Parathyroid adenoma (tissue), 2 donors: ENCODE measurements around the gene THSD1.

Source experiments
- H2AFZ ChIP-seq: fragments of 300-600 bp; sonication (generic); one replicate; pipeline ENCODE4 v1.7.0; 2017; ENCODE audit warnings: antibody characterized with exemption, mild to moderate bottlenecking
- H3K27ac ChIP-seq: fragments of 300-600 bp; sonication (generic); one replicate; pipeline ENCODE4 v1.7.0; 2017
- H3K27me3 ChIP-seq: fragments of 300-600 bp; sonication (generic); one replicate; pipeline ENCODE4 v1.7.0; 2017; ENCODE audit warnings: low read length; ENCODE audit not compliant: control insufficient read depth, insufficient read depth
- H3K36me3 ChIP-seq: fragments of 300-600 bp; sonication (generic); one replicate; pipeline ENCODE4 v1.7.0; 2017; ENCODE audit warnings: low read length; ENCODE audit not compliant: control insufficient read depth, insufficient read depth
- H3K4me1 ChIP-seq: fragments of 300-600 bp; sonication (generic); one replicate; pipeline ENCODE4 v1.7.0; 2017; ENCODE audit warnings: control low read depth
- H3K4me2 ChIP-seq: fragments of 300-600 bp; sonication (generic); one replicate; pipeline ENCODE4 v1.7.0; 2017; ENCODE audit warnings: low read length
- H3K4me3 ChIP-seq: fragments of 300-600 bp; sonication (generic); one replicate; pipeline ENCODE4 v1.7.0; 2017; ENCODE audit warnings: low read depth, low read length
- H3K79me2 ChIP-seq: fragments of 300-600 bp; sonication (generic); one replicate; pipeline ENCODE4 v1.7.0; 2017; ENCODE audit warnings: control low read depth
- H3K9ac ChIP-seq: fragments of 300-600 bp; sonication (generic); one replicate; pipeline ENCODE4 v1.7.0; 2017; ENCODE audit warnings: mild to moderate bottlenecking
- H3K9me3 ChIP-seq: fragments of 300-600 bp; sonication (generic); one replicate; pipeline ENCODE4 v1.7.0; 2017; ENCODE audit warnings: low read length; ENCODE audit not compliant: control insufficient read depth
- TF ChIP-seq, protein P1 (sequence below): fragments of 300-600 bp; sonication (generic); IDR thresholded peaks from one replicate; pipeline ENCODE4 v1.7.0; 2017; ENCODE audit warnings: antibody characterized with exemption, mild to moderate bottlenecking
- donor health status: primary hyperparathyroidism.

The THSD1 gene

GRCh38 chr13:52393572-52394357 lies 12.2 kb downstream of the THSD1 start:
- H3K36me3 ChIP-seq = no peaks in the 10 kb centered on the region
- H3K4me3 ChIP-seq = no peak overlapping the region
- H3K9me3 ChIP-seq = no peaks in the 10 kb centered on the region
- H3K9ac ChIP-seq = no peak overlapping the region
- H2AFZ ChIP-seq = no peak overlapping the region
- no peaks in the 10 kb centered on the region for H3K79me2 ChIP-seq
- no peak overlapping the region for H3K27ac ChIP-seq
- no peaks in the 10 kb centered on the region for H3K27me3 ChIP-seq
- H3K4me2 ChIP-seq = no peak overlapping the region
- H3K4me1 ChIP-seq = no peaks in the 10 kb centered on the region
- TF ChIP-seq, protein P1, sequence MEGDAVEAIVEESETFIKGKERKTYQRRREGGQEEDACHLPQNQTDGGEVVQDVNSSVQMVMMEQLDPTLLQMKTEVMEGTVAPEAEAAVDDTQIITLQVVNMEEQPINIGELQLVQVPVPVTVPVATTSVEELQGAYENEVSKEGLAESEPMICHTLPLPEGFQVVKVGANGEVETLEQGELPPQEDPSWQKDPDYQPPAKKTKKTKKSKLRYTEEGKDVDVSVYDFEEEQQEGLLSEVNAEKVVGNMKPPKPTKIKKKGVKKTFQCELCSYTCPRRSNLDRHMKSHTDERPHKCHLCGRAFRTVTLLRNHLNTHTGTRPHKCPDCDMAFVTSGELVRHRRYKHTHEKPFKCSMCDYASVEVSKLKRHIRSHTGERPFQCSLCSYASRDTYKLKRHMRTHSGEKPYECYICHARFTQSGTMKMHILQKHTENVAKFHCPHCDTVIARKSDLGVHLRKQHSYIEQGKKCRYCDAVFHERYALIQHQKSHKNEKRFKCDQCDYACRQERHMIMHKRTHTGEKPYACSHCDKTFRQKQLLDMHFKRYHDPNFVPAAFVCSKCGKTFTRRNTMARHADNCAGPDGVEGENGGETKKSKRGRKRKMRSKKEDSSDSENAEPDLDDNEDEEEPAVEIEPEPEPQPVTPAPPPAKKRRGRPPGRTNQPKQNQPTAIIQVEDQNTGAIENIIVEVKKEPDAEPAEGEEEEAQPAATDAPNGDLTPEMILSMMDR = no peak

- TF ChIP-seq, protein P1 = no peak
- H3K36me3 ChIP-seq = no peaks in the 10 kb centered on the region
- no peak overlapping the region for H3K9ac ChIP-seq
Measured at GRCh38 chr13:52387721-52388120, 18.3 kb downstream of the THSD1 start.

GRCh38 chr13:52385870-52386269 lies 20.1 kb downstream of the THSD1 start:
- no peaks in the 10 kb centered on the region for H3K36me3 ChIP-seq
- H3K9ac ChIP-seq = no peak overlapping the region
- no peak overlapping the region for H3K27ac ChIP-seq
- no peaks in the 10 kb centered on the region for H3K9me3 ChIP-seq
- H2AFZ ChIP-seq = no peak overlapping the region
- TF ChIP-seq, protein P1 = no peak
- H3K4me2 ChIP-seq = no peak overlapping the region
- no peak overlapping the region for H3K4me3 ChIP-seq
- H3K79me2 ChIP-seq = no peaks in the 10 kb centered on the region
- H3K27me3 ChIP-seq = no peaks in the 10 kb centered on the region
- H3K4me1 ChIP-seq = no peaks in the 10 kb centered on the region

More at GRCh38 chr13:52387721-52388120, 18.3 kb downstream of the THSD1 start:
- Histone ChIP-seq H3K27ac (no peak overlapping the region), H2AFZ (no peak overlapping the region), H3K27me3 (no peaks in the 10 kb centered on the region), H3K9me3 (no peaks in the 10 kb centered on the region), H3K79me2 (no peaks in the 10 kb centered on the region), H3K4me1 (no peaks in the 10 kb centered on the region), H3K4me3 (no peak overlapping the region), H3K4me2 (no peak overlapping the region)

DNA sequence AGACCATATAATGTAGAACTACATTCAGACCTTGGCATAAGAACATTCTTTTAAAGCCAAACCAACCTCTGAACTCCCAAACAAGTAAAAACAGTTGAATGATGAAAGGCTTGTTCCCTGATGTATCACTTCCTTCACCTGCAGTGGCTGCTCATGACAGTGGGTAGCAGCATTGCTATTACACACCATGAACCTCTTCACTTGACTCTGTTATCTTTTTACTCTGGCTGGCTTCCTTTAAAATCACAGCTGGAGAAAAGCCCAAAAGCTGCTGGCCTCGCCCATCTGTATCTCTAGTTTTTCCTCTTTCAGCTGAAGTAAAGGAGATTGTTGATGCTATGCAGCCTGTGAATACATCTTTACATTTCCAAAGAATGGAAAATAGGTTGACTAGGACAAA lies 22.6 kb downstream of the THSD1 start:
- Histone ChIP-seq H3K27me3 (no peaks in the 10 kb centered on the region), H3K9ac (no peak overlapping the region), H3K9me3 (no peaks in the 10 kb centered on the region), H3K36me3 (no peaks in the 10 kb centered on the region), H3K79me2 (no peaks in the 10 kb centered on the region), H3K4me3 (no peak overlapping the region), H3K4me2 (no peak overlapping the region), H2AFZ (no peak overlapping the region), H3K4me1 (no peaks in the 10 kb centered on the region), H3K27ac (no peak overlapping the region)
- TF ChIP-seq, protein P1 = no peak

- Histone ChIP-seq H3K27ac (no peak overlapping the region), H3K9ac (no peak overlapping the region), H3K4me1 (no peaks in the 10 kb centered on the region), H3K79me2 (no peaks in the 10 kb centered on the region), H3K4me3 (no peak overlapping the region), H3K4me2 (no peak overlapping the region), H3K27me3 (no peaks in the 10 kb centered on the region), H3K36me3 (no peaks in the 10 kb centered on the region), H3K9me3 (no peaks in the 10 kb centered on the region), H2AFZ (no peak overlapping the region)
- TF ChIP-seq, protein P1 = no peak
Measured at GRCh38 chr13:52378312-52378711, 27.7 kb downstream of the THSD1 start.
